ENCODE results near the gene TCEAL9. TPM values are rescaled to one million over a fixed set of nuclear protein-coding genes. Genes with fewer than 3 reads are reported as not detected.
"Not testable (repeated sequence)": the region's sequence is repeated elsewhere in the genome, so short reads cannot be mapped to it uniquely, and the experiment has no call there.

TCEAL9 gene
- total RNA-seq, 1 donor from 2014 or later: 108 TPM

- Mint-ChIP-seq H3K27me3 (ENCODE audit: insufficient read depth, low read depth) (peaks cover 3% of the 10 kb centered on the region), H3K4me3 (peak overlapping the region; percentile 99), H3K36me3 (peaks cover 12% of the 10 kb centered on the region), H3K9me3 (no peaks in the 10 kb centered on the region), H3K4me1 (peaks cover 18% of the 10 kb centered on the region), H3K27ac (peak overlapping the region; percentile 81)
- peak; percentile 31 for DNase-seq (ENCODE audit: low spot score)
- H4K20me1 ChIP-seq (ENCODE audit: low read depth): no peaks in the 10 kb centered on the region
- H3K27ac ChIP-seq: peak overlapping the region; percentile 67
- no peaks in the 10 kb centered on the region for H3F3A ChIP-seq (ENCODE audit: low read depth)
- H3K9me3 ChIP-seq (ENCODE audit: low read depth): no peaks in the 10 kb centered on the region
- H3K9ac ChIP-seq: peak overlapping the region; percentile 65
- H3K4me2 ChIP-seq: peak overlapping the region; percentile 81
- no peaks in the 10 kb centered on the region for H3K27me3 ChIP-seq
- peaks cover 6% of the 10 kb centered on the region for H3K4me1 ChIP-seq
- peaks cover 22% of the 10 kb centered on the region for H3K79me2 ChIP-seq (ENCODE audit: low read depth)
- TF ChIP-seq EZH2 (IDR thresholded peaks at IDR 0.05) (no peak), CTCF (IDR thresholded peaks at IDR 0.05) (no peak), EZH2phosphoT487 (IDR thresholded peaks at IDR 0.05) (no peak)
- peaks cover 8% of the 10 kb centered on the region for H3K36me3 ChIP-seq
- H3K4me3 ChIP-seq: peak overlapping the region; percentile 84
- peak overlapping the region; percentile 87 for H2AFZ ChIP-seq (replicated peaks)
Measured at GRCh38 chrX:103356858-103357257, 552 bp downstream of the TCEAL9 start.

- peaks cover 23% of the 10 kb centered on the region for H3K4me1 Mint-ChIP-seq
- H3K4me1 ChIP-seq: peaks cover 6% of the 10 kb centered on the region
- TF ChIP-seq CTCF (IDR thresholded peaks at IDR 0.05) (no peak), EZH2 (IDR thresholded peaks at IDR 0.05) (no peak), EZH2phosphoT487 (IDR thresholded peaks at IDR 0.05) (no peak)
- H3K27ac Mint-ChIP-seq: no peak overlapping the region
- H3K79me2 ChIP-seq (ENCODE audit: low read depth): peaks cover 22% of the 10 kb centered on the region
- H3K9me3 Mint-ChIP-seq: no peaks in the 10 kb centered on the region
- H3K27me3 Mint-ChIP-seq (ENCODE audit: insufficient read depth, low read depth): peaks cover 3% of the 10 kb centered on the region
- peak overlapping the region; percentile 81 for H3K4me2 ChIP-seq
- no peaks in the 10 kb centered on the region for H3K27me3 ChIP-seq
- H4K20me1 ChIP-seq (ENCODE audit: low read depth): no peaks in the 10 kb centered on the region
- H3K4me3 Mint-ChIP-seq: peak overlapping the region; percentile 99
- H3F3A ChIP-seq (ENCODE audit: low read depth): no peaks in the 10 kb centered on the region
- no peak overlapping the region for H3K9ac ChIP-seq
- H3K4me3 ChIP-seq: peak overlapping the region; percentile 84
- no peak overlapping the region for H3K27ac ChIP-seq
- H3K36me3 ChIP-seq: peaks cover 8% of the 10 kb centered on the region
- no peak overlapping the region for H2AFZ ChIP-seq (replicated peaks)
- peaks cover 12% of the 10 kb centered on the region for H3K36me3 Mint-ChIP-seq
- no peak for DNase-seq (ENCODE audit: low spot score)
- H3K9me3 ChIP-seq (ENCODE audit: low read depth): no peaks in the 10 kb centered on the region
Measured at GRCh38 chrX:103357871-103358270, 1.6 kb downstream of the TCEAL9 start.

GRCh38 chrX:103359605-103360004 lies 3.3 kb downstream of the TCEAL9 start:
- not testable (repeated sequence) for H3K27ac Mint-ChIP-seq; H3K4me1 ChIP-seq; H3K9ac ChIP-seq; DNase-seq (ENCODE audit: low spot score); H4K20me1 ChIP-seq (ENCODE audit: low read depth); H3K27ac ChIP-seq; H3K27me3 ChIP-seq; H3K36me3 ChIP-seq; H3K4me3 Mint-ChIP-seq; H3K4me2 ChIP-seq; H3K9me3 Mint-ChIP-seq; H2AFZ ChIP-seq (replicated peaks); H3F3A ChIP-seq (ENCODE audit: low read depth); H3K27me3 Mint-ChIP-seq (ENCODE audit: insufficient read depth, low read depth); H3K4me3 ChIP-seq; H3K9me3 ChIP-seq (ENCODE audit: low read depth)
- Mint-ChIP-seq H3K36me3 (peaks cover 12% of the 10 kb centered on the region), H3K4me1 (peaks cover 25% of the 10 kb centered on the region)
- peaks cover 22% of the 10 kb centered on the region for H3K79me2 ChIP-seq (ENCODE audit: low read depth)

GRCh38 chrX:103360092-103360491 lies 3.8 kb downstream of the TCEAL9 start:
- no peak overlapping the region for H3K4me3 ChIP-seq
- no peak for TF ChIP-seq CTCF (IDR thresholded peaks at IDR 0.05)
- no peak for TF ChIP-seq EZH2phosphoT487 (IDR thresholded peaks at IDR 0.05)
- TF ChIP-seq EZH2 (IDR thresholded peaks at IDR 0.05): no peak
- H3K36me3 Mint-ChIP-seq: peaks cover 12% of the 10 kb centered on the region
- peaks cover 6% of the 10 kb centered on the region for H3K4me1 ChIP-seq
- no peak overlapping the region for H3K27ac ChIP-seq
- H3K27me3 ChIP-seq: no peaks in the 10 kb centered on the region
- H3K27ac Mint-ChIP-seq: no peak overlapping the region
- H3K79me2 ChIP-seq (ENCODE audit: low read depth): peaks cover 22% of the 10 kb centered on the region
- no peaks in the 10 kb centered on the region for H3K9me3 Mint-ChIP-seq
- no peak for DNase-seq (ENCODE audit: low spot score)
- no peak overlapping the region for H3K9ac ChIP-seq
- no peak overlapping the region for H3K4me2 ChIP-seq
- H3K4me1 Mint-ChIP-seq: peaks cover 25% of the 10 kb centered on the region
- H3K4me3 Mint-ChIP-seq: no peak overlapping the region
- H3K9me3 ChIP-seq (ENCODE audit: low read depth): no peaks in the 10 kb centered on the region
- H4K20me1 ChIP-seq (ENCODE audit: low read depth): no peaks in the 10 kb centered on the region
- H3K27me3 Mint-ChIP-seq (ENCODE audit: insufficient read depth, low read depth): peaks cover 3% of the 10 kb centered on the region
- H2AFZ ChIP-seq (replicated peaks): no peak overlapping the region
- no peaks in the 10 kb centered on the region for H3F3A ChIP-seq (ENCODE audit: low read depth)
- H3K36me3 ChIP-seq: peaks cover 8% of the 10 kb centered on the region
